Measurements from ENCODE around the gene FXYD4. TPM values are rescaled to one million over a fixed set of nuclear protein-coding genes. Genes with fewer than 3 reads are reported as not detected.

Gene FXYD4
- polyA plus RNA-seq, 1 donor (not counting 4 experiments of a cell fraction or from before 2014, with no cell fraction given) = not detected

DNA sequence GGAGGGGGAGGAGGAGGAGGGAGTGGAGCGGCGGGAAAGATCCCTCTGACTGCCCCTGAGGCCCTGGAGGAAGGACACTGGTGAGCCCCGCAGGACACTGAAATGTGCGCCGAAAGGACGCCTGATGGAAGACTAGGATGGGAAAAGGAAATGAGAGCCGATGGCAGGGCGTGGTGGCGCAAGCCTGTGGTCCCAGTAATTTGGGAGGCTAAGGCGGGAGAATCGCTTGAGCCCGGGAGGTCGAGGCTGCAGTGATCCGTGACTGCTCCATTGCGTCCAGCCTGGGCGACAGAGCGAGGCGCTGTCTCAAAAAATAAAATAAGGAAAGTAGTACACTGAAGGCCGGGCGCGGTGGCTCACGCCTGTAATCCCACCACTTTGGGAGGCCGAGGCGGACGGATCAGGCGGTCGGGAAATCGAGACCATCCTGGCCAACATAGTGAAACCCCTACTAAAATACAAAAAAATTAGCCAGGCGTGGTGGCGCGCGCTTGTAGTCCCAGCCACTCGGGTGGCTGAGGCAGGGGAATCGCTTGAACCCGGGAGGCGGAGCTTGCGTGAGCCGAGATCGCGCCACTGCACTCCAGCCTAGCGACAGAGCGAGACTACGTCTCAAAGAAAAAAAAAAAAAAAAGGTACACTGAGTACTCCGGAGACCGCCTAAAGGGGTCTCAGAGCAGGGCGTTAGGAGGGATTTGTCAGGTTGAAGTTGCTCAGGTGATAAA lies 38.1 kb downstream of the FXYD4 start:
- DNase-seq (ENCODE audit: low read depth, low spot score) (no peak), FAIRE-seq (no peak)
- peak overlapping the region; percentile 87 for H2AFZ ChIP-seq (ENCODE audit: control insufficient read depth, low read length)
- no peaks in the 10 kb centered on the region for H3K27me3 ChIP-seq (ENCODE audit: control insufficient read depth, extremely low read depth, insufficient read depth, low read length)
- H3K9ac ChIP-seq (ENCODE audit: control insufficient read depth, extremely low read depth, insufficient read depth, low read length) = peak overlapping the region; percentile 87
- no peak for TF ChIP-seq CTCF (optimal IDR thresholded peaks at IDR 0.05 in 1 of 3, IDR thresholded peaks at IDR 0.05 in 1 of 3, conservative IDR thresholded peaks at IDR 0.05 in 1 of 3; ENCODE audit: extremely low read depth in 1 of 3, insufficient read depth in 2 of 3, low read length in 3 of 3)
- TF ChIP-seq EZH2 (IDR thresholded peaks at IDR 0.05; ENCODE audit: low read length) = no peak
- H3K79me2 ChIP-seq (ENCODE audit: control insufficient read depth, insufficient read depth, low read length) = peaks cover 41% of the 10 kb centered on the region
- no peaks in the 10 kb centered on the region for H3K9me3 ChIP-seq (ENCODE audit: control insufficient read depth, low read depth, low read length)
- peak overlapping the region; percentile 88 for H3K27ac ChIP-seq (ENCODE audit: control insufficient read depth, insufficient read depth, low read length)
- H3K9me1 ChIP-seq (ENCODE audit: control insufficient read depth, extremely low read depth, insufficient read depth, low read length) = no peaks in the 10 kb centered on the region
- peaks cover 16% of the 10 kb centered on the region for H3K4me1 ChIP-seq (ENCODE audit: control insufficient read depth, extremely low read depth, insufficient read depth, low read length)
- H3K36me3 ChIP-seq (ENCODE audit: control insufficient read depth in 2 of 2, extremely low read depth in 1 of 2, insufficient read depth in 2 of 2, low read length in 2 of 2) = no peaks in the 10 kb centered on the region
- peak overlapping the region; percentile 66 for H3K4me2 ChIP-seq (ENCODE audit: control insufficient read depth, extremely low read depth, insufficient read depth, low read depth, low read length)
- dilution Hi-C loops (cut with MboI; ENCODE audit: extremely low pct_ligation_motif_present, low sequenced_read_pairs) = no loop called here
- peak overlapping the region; percentile 73 to 89 (median 75) for H3K4me3 ChIP-seq (ENCODE audit: control insufficient read depth in 2 of 3, extremely low read depth in 1 of 3, insufficient read depth in 2 of 3, low read depth in 1 of 3, low read length in 3 of 3)
- H4K20me1 ChIP-seq (ENCODE audit: control insufficient read depth, extremely low read depth, insufficient read depth, low read length) = peaks cover 9% of the 10 kb centered on the region

DNA sequence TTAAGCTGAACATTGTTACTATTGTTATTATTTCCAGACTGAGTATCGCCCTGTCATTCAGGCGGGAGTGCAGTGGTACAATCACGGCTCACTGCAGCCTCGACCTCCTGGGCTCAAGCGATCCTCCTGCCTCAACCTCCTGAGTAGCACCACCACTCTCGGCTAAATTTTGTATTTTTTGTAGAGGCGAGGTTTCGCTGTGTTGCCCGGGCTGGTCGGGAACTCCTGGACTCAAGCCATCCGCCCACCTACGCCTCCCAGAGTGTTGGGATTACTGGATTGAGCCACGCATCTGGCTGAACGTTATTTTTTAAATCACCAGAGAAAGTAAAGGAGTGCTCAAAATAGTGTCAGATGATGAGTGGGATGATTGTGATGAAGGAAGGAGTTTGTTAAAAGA lies 38.9 kb downstream of the FXYD4 start:
- dilution Hi-C loops (cut with MboI; ENCODE audit: extremely low pct_ligation_motif_present, low sequenced_read_pairs) = no loop called here
- H3K9me1 ChIP-seq (ENCODE audit: control insufficient read depth, extremely low read depth, insufficient read depth, low read length) = no peaks in the 10 kb centered on the region
- H3K27ac ChIP-seq (ENCODE audit: control insufficient read depth, insufficient read depth, low read length) = peak overlapping the region; percentile 88
- H3K4me3 ChIP-seq (ENCODE audit: control insufficient read depth in 2 of 3, extremely low read depth in 1 of 3, insufficient read depth in 2 of 3, low read depth in 1 of 3, low read length in 3 of 3) = no peak overlapping the region
- H3K9ac ChIP-seq (ENCODE audit: control insufficient read depth, extremely low read depth, insufficient read depth, low read length) = peak overlapping the region; percentile 87
- H3K27me3 ChIP-seq (ENCODE audit: control insufficient read depth, extremely low read depth, insufficient read depth, low read length) = no peaks in the 10 kb centered on the region
- no peaks in the 10 kb centered on the region for H3K9me3 ChIP-seq (ENCODE audit: control insufficient read depth, low read depth, low read length)
- peaks cover 33% of the 10 kb centered on the region for H3K79me2 ChIP-seq (ENCODE audit: control insufficient read depth, insufficient read depth, low read length)
- no peak for DNase-seq (ENCODE audit: low read depth, low spot score)
- H4K20me1 ChIP-seq (ENCODE audit: control insufficient read depth, extremely low read depth, insufficient read depth, low read length) = peaks cover 8% of the 10 kb centered on the region
- FAIRE-seq = no peak
- peak overlapping the region; percentile 66 for H3K4me2 ChIP-seq (ENCODE audit: control insufficient read depth, extremely low read depth, insufficient read depth, low read depth, low read length)
- H3K36me3 ChIP-seq (ENCODE audit: control insufficient read depth in 2 of 2, extremely low read depth in 1 of 2, insufficient read depth in 2 of 2, low read length in 2 of 2) = no peaks in the 10 kb centered on the region
- TF ChIP-seq EZH2 (IDR thresholded peaks at IDR 0.05; ENCODE audit: low read length) (no peak), CTCF (optimal IDR thresholded peaks at IDR 0.05 in 1 of 3, IDR thresholded peaks at IDR 0.05 in 1 of 3, conservative IDR thresholded peaks at IDR 0.05 in 1 of 3; ENCODE audit: extremely low read depth in 1 of 3, insufficient read depth in 2 of 3, low read length in 3 of 3) (no peak)
- H2AFZ ChIP-seq (ENCODE audit: control insufficient read depth, low read length) = no peak overlapping the region
- H3K4me1 ChIP-seq (ENCODE audit: control insufficient read depth, extremely low read depth, insufficient read depth, low read length) = peaks cover 9% of the 10 kb centered on the region
